ENCODE measurements around the gene BBIP1.
"Not testable (repeated sequence)": the region's sequence is repeated elsewhere in the genome, so short reads cannot be mapped to it uniquely, and the experiment has no call there.

Gene BBIP1

DNA sequence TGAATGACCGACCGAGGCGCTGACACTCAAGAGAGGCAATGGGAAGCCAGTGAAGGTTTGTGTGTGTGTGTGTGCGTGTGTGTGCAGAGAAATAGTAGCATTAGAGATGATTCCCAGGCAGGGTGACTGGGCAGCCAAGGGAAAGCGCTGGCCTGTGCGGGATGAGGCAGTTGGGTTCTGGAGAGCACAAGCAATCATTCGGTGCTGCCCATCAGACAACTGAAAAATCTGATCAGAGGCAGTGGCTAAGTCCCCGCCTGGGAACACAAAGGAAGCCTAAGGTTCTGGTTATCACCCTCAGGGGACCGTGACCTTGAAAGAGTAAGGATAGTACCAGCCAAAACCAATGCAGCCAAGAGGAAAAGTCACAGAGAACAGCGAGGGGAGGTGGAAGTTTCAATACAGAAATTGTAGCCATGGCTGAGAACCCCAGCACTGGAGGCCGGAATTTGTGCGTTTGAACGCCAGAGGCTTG, 48.1 kb downstream of the BBIP1 start:
- Histone ChIP-seq H3K27ac (ENCODE audit: low read depth, low read length) (peak overlapping the region; percentile 51), H3K4me1 (ENCODE audit: control insufficient read depth, insufficient read depth, low read length, unreplicated experiment) (peaks cover 15% of the 10 kb centered on the region), H2AFZ (ENCODE audit: low read length, unreplicated experiment) (peak overlapping the region; percentile 74)

DNA sequence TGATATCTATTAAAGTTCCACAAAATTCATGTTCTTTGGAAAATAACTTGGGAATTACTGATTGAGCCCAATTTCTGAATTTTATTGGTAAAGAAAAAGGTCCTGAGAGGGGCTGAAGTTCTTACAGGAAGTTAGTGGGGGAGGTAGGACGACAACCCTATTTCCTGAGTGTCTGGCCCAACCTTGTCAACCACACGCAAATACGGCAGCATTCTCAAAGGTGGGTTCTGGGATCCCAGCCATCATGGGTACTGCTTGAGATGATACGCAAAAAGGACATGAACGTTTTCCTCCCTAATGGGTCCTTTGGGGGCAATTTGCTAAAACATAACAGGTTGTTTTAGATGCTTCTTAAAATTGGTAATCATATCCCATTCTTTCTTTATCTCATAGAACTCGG, 50.0 kb downstream of the BBIP1 start:
- Histone ChIP-seq H3K36me3 (ENCODE audit: insufficient read depth, low read length) (no peaks in the 10 kb centered on the region), H2AFZ (ENCODE audit: low read length, unreplicated experiment) (no peak overlapping the region), H3K79me2 (ENCODE audit: control insufficient read depth, insufficient read depth, low read length, unreplicated experiment) (peaks cover 14% of the 10 kb centered on the region), H3K4me1 (ENCODE audit: control insufficient read depth, insufficient read depth, low read length, unreplicated experiment) (peaks cover 29% of the 10 kb centered on the region), H3K27me3 (ENCODE audit: insufficient read depth, low read length) (no peaks in the 10 kb centered on the region), H3K27ac (ENCODE audit: low read depth, low read length) (no peak overlapping the region), H3K4me3 (ENCODE audit: low read depth, low read length) (no peak overlapping the region)

More for the DNA sequence above, 48.1 kb downstream of the BBIP1 start:
- H3K4me3 ChIP-seq (ENCODE audit: low read depth, low read length) = peak overlapping the region; percentile 87
- peaks cover 31% of the 10 kb centered on the region for H3K79me2 ChIP-seq (ENCODE audit: control insufficient read depth, insufficient read depth, low read length, unreplicated experiment)
- no peaks in the 10 kb centered on the region for H3K36me3 ChIP-seq (ENCODE audit: insufficient read depth, low read length)
- no peaks in the 10 kb centered on the region for H3K27me3 ChIP-seq (ENCODE audit: insufficient read depth, low read length)

DNA sequence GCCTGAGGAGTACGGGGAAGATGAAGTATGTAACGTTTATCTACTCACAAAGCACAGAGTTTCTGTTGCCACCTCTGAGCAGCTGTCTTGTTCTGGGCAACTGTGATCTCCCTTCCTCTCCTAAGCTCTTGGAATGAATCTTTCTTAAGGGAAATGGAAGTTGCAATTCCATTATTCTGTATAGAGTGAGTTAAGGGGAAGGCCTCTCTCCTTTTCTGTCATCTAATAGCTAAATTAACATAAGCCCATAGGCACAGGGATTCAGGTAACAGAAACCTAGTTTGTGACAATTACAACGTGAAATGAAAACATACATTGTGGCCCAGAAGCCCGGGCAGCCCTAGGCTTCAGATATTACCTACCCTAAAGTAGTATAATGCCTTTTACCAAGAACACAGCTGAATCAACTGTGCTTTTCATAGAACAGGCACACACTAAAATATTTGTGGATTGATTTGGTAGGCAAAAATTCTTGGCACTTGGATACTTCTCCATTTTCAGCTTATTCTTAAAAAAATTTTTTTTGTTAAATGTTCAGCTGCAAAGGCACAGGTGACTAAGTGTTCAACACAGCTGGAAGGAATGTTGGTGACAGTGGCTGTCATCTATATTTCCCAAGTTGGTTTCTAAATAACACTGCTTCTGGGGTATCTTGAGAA, 51.0 kb downstream of the BBIP1 start:
- Histone ChIP-seq H3K4me3 (ENCODE audit: low read depth, low read length) (no peak overlapping the region), H2AFZ (ENCODE audit: low read length, unreplicated experiment) (no peak overlapping the region), H3K27me3 (ENCODE audit: insufficient read depth, low read length) (no peaks in the 10 kb centered on the region), H3K27ac (ENCODE audit: low read depth, low read length) (no peak overlapping the region), H3K79me2 (ENCODE audit: control insufficient read depth, insufficient read depth, low read length, unreplicated experiment) (peaks cover 5% of the 10 kb centered on the region), H3K36me3 (ENCODE audit: insufficient read depth, low read length) (no peaks in the 10 kb centered on the region), H3K4me1 (ENCODE audit: control insufficient read depth, insufficient read depth, low read length, unreplicated experiment) (peaks cover 29% of the 10 kb centered on the region)

DNA sequence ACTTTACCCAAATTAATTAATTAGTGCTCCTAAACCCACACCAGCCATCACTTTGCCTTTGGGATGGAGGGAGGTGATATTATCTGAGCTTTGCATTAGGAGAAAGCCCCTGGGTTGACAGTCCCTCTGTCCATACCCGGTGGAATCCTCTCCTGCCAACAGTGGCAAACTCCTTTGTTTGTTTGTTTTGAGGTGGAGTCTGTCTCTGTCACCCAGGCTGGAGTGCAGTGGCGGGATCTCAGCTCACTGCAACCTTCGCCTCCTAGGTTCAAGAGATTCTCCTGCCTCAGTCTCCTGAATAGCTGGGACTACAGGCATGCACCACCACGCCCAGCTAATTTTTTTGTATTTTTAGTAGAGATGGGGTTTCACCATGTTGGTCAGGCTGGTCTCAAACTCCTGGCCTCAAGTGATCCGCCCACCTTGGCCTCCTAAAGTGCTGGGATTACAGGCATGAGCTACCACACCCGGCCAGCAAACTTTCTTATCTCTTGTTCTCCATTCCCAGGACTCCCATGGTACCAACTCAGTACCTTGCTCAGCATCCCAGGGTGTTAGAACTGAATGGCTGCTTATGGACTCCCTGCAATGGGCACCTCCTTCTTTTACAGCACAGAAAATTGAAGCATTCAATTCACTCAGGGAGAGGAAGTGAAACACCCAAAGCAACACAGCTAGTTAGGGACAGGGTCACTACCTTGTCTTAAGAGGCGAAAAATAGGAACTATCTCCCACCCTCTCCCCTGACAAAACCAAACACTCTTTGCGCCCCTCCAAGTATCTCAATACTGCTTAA, 51.8 kb downstream of the BBIP1 start:
- not testable (repeated sequence) for H3K27ac ChIP-seq (ENCODE audit: low read depth, low read length); H3K36me3 ChIP-seq (ENCODE audit: insufficient read depth, low read length); H3K27me3 ChIP-seq (ENCODE audit: insufficient read depth, low read length); H3K4me3 ChIP-seq (ENCODE audit: low read depth, low read length); H3K79me2 ChIP-seq (ENCODE audit: control insufficient read depth, insufficient read depth, low read length, unreplicated experiment); H2AFZ ChIP-seq (ENCODE audit: low read length, unreplicated experiment)
- peaks cover 29% of the 10 kb centered on the region for H3K4me1 ChIP-seq (ENCODE audit: control insufficient read depth, insufficient read depth, low read length, unreplicated experiment)

DNA sequence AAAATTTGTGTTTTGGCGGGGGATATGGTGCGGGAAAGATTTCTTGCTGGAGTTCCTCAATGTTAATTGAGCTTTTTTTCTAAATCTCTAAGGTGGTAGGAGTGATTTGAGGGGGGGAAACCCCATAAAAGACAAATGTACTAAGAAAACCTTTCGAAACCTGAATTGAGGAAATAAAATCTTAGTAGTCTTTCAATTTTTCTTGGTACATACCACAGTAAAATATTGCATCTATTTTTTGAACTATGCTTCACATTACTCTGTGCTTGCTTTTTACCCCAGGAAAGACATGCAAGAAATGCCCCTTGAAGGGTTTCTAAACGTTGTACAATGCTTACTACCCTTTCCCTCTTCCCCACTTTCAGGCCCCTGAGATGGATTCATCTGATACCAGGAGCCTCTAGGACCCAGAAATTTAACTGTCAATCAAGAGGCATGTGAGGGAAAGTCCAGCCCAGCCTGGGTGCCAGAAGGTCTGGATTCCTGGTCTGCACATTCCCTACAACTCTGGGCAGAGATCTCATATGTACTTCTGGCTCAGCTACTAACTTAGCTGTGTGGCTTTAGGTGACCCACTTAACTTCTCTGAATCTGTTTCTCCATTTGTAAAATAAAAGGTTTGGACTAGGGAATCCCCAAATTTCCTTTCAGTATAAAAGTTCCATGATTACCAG, 53.0 kb downstream of the BBIP1 start:
- Histone ChIP-seq H3K27ac (ENCODE audit: low read depth, low read length) (no peak overlapping the region), H3K4me3 (ENCODE audit: low read depth, low read length) (no peak overlapping the region)

DNA sequence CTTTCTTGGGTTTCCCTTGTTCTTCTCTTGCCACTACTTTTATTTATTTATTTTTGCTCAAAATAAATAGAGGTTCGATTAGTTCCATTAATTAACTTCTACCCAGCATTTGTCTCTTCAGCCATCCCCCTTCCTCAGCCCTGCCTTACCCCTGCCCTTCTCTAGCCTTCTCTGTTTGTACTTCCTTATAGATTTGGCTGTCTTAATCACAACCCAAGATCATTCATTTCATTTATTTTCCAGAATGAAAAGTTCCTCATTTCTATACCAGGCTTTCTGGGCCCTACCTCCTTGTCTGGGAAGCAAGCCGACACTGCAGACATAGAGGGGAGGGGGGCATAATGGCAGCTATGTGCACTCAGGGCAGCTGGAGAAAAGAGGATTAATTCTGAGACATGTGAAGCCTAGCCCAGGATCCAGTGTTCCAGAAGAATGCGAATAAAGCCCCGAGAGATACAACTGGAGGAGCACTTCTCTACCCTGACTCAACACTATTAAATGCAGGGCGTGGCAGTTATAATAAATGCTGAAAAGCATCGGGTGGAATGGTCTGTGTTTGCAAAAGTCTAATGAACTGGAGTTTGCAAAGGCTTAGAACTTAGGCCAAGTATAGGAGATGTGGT, 53.7 kb downstream of the BBIP1 start:
- peak overlapping the region; percentile 25; the same call in 1 of the 2 replicates for H3K4me3 ChIP-seq (ENCODE audit: low read depth, low read length)
- H2AFZ ChIP-seq (ENCODE audit: low read length, unreplicated experiment) = peak overlapping the region; percentile 76
- no peaks in the 10 kb centered on the region for H3K79me2 ChIP-seq (ENCODE audit: control insufficient read depth, insufficient read depth, low read length, unreplicated experiment)
- no peaks in the 10 kb centered on the region for H3K36me3 ChIP-seq (ENCODE audit: insufficient read depth, low read length)
- peak overlapping the region; percentile 11 for H3K27ac ChIP-seq (ENCODE audit: low read depth, low read length)
- no peaks in the 10 kb centered on the region for H3K27me3 ChIP-seq (ENCODE audit: insufficient read depth, low read length)
- H3K4me1 ChIP-seq (ENCODE audit: control insufficient read depth, insufficient read depth, low read length, unreplicated experiment) = peaks cover 23% of the 10 kb centered on the region

More for the DNA sequence above, 53.0 kb downstream of the BBIP1 start:
- no peaks in the 10 kb centered on the region for H3K36me3 ChIP-seq (ENCODE audit: insufficient read depth, low read length)
- peaks cover 26% of the 10 kb centered on the region for H3K4me1 ChIP-seq (ENCODE audit: control insufficient read depth, insufficient read depth, low read length, unreplicated experiment)
- no peaks in the 10 kb centered on the region for H3K27me3 ChIP-seq (ENCODE audit: insufficient read depth, low read length)
- no peaks in the 10 kb centered on the region for H3K79me2 ChIP-seq (ENCODE audit: control insufficient read depth, insufficient read depth, low read length, unreplicated experiment)
- no peak overlapping the region for H2AFZ ChIP-seq (ENCODE audit: low read length, unreplicated experiment)

DNA sequence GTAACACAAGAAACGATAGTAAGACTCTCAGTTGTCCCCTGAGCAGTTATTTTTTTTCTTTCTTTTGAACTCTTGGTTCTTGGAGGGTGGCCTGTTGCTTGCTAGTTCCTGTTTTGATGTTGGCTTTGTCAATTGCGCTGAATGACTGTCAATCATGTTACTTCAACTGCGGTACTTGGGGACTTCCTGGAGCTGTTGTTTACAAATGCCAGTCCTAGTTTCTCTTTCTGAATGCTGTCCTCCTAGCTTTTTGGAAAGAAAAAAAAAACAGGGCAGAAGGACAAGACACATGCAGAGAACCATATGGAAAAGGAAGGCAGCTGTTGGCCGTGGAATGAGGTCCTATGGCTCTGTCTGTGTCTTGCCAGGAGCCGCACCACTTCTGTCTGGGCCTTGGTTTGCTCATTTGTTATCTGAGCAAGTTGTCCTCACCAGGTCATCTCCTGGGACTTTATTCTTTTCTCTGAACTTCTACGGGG, 54.3 kb downstream of the BBIP1 start:
- no peaks in the 10 kb centered on the region for H3K27me3 ChIP-seq (ENCODE audit: insufficient read depth, low read length)
- H3K4me3 ChIP-seq (ENCODE audit: low read depth, low read length) = peak overlapping the region; percentile 25; the same call in 1 of the 2 replicates
- H2AFZ ChIP-seq (ENCODE audit: low read length, unreplicated experiment) = peak overlapping the region; percentile 76
- peak overlapping the region; percentile 11; the same call in 1 of the 2 replicates for H3K27ac ChIP-seq (ENCODE audit: low read depth, low read length)
- H3K36me3 ChIP-seq (ENCODE audit: insufficient read depth, low read length) = no peaks in the 10 kb centered on the region
- peaks cover 23% of the 10 kb centered on the region for H3K4me1 ChIP-seq (ENCODE audit: control insufficient read depth, insufficient read depth, low read length, unreplicated experiment)
- no peaks in the 10 kb centered on the region for H3K79me2 ChIP-seq (ENCODE audit: control insufficient read depth, insufficient read depth, low read length, unreplicated experiment)

DNA sequence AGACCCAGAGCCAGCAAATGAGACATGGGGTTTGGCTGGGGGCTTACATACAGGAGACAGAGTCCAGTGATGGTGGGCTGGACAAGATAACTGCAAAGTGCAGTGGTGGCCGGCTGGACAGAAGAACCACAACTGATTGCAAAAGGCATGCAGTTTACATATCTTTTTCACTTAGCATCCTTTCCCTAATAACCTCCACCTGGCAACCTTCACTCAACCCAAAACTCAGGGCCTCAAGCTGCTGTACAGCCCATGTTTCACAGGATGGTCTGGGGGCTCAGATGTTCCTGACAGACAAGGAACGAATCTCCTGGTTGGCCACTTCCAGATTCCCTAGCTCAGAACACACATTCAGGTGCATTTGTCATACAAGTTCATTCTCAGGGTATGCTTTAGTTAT, 55.0 kb downstream of the BBIP1 start:
- H3K4me3 ChIP-seq (ENCODE audit: low read depth, low read length) = no peak overlapping the region
- no peaks in the 10 kb centered on the region for H3K36me3 ChIP-seq (ENCODE audit: insufficient read depth, low read length)
- H3K4me1 ChIP-seq (ENCODE audit: control insufficient read depth, insufficient read depth, low read length, unreplicated experiment) = peaks cover 23% of the 10 kb centered on the region
- no peak overlapping the region for H3K27ac ChIP-seq (ENCODE audit: low read depth, low read length)
- H3K27me3 ChIP-seq (ENCODE audit: insufficient read depth, low read length) = no peaks in the 10 kb centered on the region
- H2AFZ ChIP-seq (ENCODE audit: low read length, unreplicated experiment) = no peak overlapping the region
- H3K79me2 ChIP-seq (ENCODE audit: control insufficient read depth, insufficient read depth, low read length, unreplicated experiment) = no peaks in the 10 kb centered on the region

DNA sequence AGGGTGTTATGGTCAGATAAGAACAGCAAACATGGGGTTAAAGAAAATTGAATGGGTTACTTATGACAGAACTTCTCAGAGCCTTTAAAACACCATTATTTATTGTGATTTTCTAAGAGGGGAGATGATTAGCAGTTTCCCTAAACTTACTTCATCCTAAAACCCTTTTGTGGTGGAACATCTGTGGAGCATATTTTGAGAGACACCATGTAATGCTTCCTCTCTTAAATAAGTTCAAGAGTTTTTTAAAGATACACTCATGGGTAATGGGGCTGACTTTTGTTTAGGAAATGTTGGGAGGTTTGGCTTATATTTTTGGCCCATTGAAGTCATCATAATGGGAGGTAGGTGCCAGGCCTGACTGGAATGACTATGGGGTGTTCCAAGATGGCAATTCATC, 55.6 kb downstream of the BBIP1 start:
- peaks cover 23% of the 10 kb centered on the region for H3K4me1 ChIP-seq (ENCODE audit: control insufficient read depth, insufficient read depth, low read length, unreplicated experiment)
- no peak overlapping the region for H3K27ac ChIP-seq (ENCODE audit: low read depth, low read length)

DNA sequence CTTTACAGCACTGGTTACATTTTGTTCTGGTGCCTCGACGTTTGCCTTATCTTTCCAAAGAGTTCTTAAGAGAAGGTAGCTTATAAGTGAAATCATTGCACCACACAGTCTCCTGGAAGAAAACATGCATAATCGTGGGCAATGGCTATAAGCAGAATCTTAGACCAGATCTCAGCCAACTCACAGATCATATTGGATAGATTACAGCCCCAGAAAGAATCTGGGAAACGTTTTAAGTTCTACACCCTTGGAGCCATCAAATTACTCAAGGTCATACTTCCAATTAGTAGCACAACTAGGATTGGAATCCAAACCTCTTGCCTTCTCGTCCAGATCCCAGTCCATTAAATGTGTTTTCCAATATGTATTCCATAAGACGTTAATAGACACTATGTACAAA, 56.0 kb downstream of the BBIP1 start:
- Histone ChIP-seq H3K4me1 (ENCODE audit: control insufficient read depth, insufficient read depth, low read length, unreplicated experiment) (peaks cover 23% of the 10 kb centered on the region), H3K4me3 (ENCODE audit: low read depth, low read length) (no peak overlapping the region), H3K79me2 (ENCODE audit: control insufficient read depth, insufficient read depth, low read length, unreplicated experiment) (no peaks in the 10 kb centered on the region), H3K36me3 (ENCODE audit: insufficient read depth, low read length) (no peaks in the 10 kb centered on the region), H2AFZ (ENCODE audit: low read length, unreplicated experiment) (no peak overlapping the region), H3K27me3 (ENCODE audit: insufficient read depth, low read length) (no peaks in the 10 kb centered on the region), H3K27ac (ENCODE audit: low read depth, low read length) (no peak overlapping the region)

More for the DNA sequence above, 55.6 kb downstream of the BBIP1 start:
- no peak overlapping the region for H3K4me3 ChIP-seq (ENCODE audit: low read depth, low read length)
- H3K27me3 ChIP-seq (ENCODE audit: insufficient read depth, low read length) = no peaks in the 10 kb centered on the region
- no peaks in the 10 kb centered on the region for H3K79me2 ChIP-seq (ENCODE audit: control insufficient read depth, insufficient read depth, low read length, unreplicated experiment)
- no peak overlapping the region for H2AFZ ChIP-seq (ENCODE audit: low read length, unreplicated experiment)
- no peaks in the 10 kb centered on the region for H3K36me3 ChIP-seq (ENCODE audit: insufficient read depth, low read length)

Data from ACC112 (cell line).